NCI-H2107 treated with DMSO at 0.1 percent for 48 hours (cell line): ENCODE results near the gene RPS6KA5.
A peak's percentile ranks its signal among the peaks of the same experiment; 100 is the strongest.
"Not testable (repeated sequence)": the region's sequence is repeated elsewhere in the genome, so short reads cannot be mapped to it uniquely, and the experiment has no call there.

Experiments used
- DNase-seq: peaks from one replicate; lab custom pipeline; 2025; ENCODE audit not compliant: unreplicated experiment; lab: John Stamatoyannopoulos, UW

RPS6KA5 gene

GRCh38 chr14:91060351-91061055, at the start of gene RPS6KA5:
Gene RPS6KA5 (minus strand): TSS chr14:91060641. CDS start chr14:91060434, 207 bp downstream.
- DNase-seq = peak; percentile 100

- no peak for DNase-seq
Measured at GRCh38 chr14:91108941-91109611, 48.6 kb upstream of the RPS6KA5 start.

GRCh38 chr14:91103116-91103515, 42.7 kb upstream of the RPS6KA5 start:
- no peak for DNase-seq

GRCh38 chr14:91100102-91100501, 39.7 kb upstream of the RPS6KA5 start:
- DNase-seq = no peak

GRCh38 chr14:91098591-91098990, 38.1 kb upstream of the RPS6KA5 start:
- DNase-seq = no peak

GRCh38 chr14:91097657-91098056, 37.2 kb upstream of the RPS6KA5 start:
- not testable (repeated sequence) for DNase-seq

GRCh38 chr14:91095178-91095577, 34.7 kb upstream of the RPS6KA5 start:
- DNase-seq = no peak

- no peak for DNase-seq
Measured at GRCh38 chr14:91094772-91095171, 34.3 kb upstream of the RPS6KA5 start.

GRCh38 chr14:91093743-91094472, 33.5 kb upstream of the RPS6KA5 start:
- not testable (repeated sequence) for DNase-seq

GRCh38 chr14:91092073-91092472, 31.6 kb upstream of the RPS6KA5 start:
- DNase-seq = no peak

GRCh38 chr14:91090743-91091142, 30.3 kb upstream of the RPS6KA5 start:
- no peak for DNase-seq

- DNase-seq = peak; percentile 81
Measured at GRCh38 chr14:91089958-91090535, 29.6 kb upstream of the RPS6KA5 start.

- DNase-seq = no peak
Measured at GRCh38 chr14:91088585-91089235, 28.3 kb upstream of the RPS6KA5 start.

GRCh38 chr14:91087470-91087869, 27.0 kb upstream of the RPS6KA5 start:
- DNase-seq = not testable (repeated sequence)

GRCh38 chr14:91084516-91084915, 24.1 kb upstream of the RPS6KA5 start:
- no peak for DNase-seq

GRCh38 chr14:91082282-91082681, 21.8 kb upstream of the RPS6KA5 start:
- no peak for DNase-seq

GRCh38 chr14:91080071-91080470, 19.6 kb upstream of the RPS6KA5 start:
- DNase-seq = no peak

GRCh38 chr14:91078095-91078737, 17.8 kb upstream of the RPS6KA5 start:
- DNase-seq = no peak

GRCh38 chr14:91075553-91075952, 15.1 kb upstream of the RPS6KA5 start:
- DNase-seq = no peak

- DNase-seq = no peak
Measured at GRCh38 chr14:91070572-91070971, 10.1 kb upstream of the RPS6KA5 start.

GRCh38 chr14:91068642-91069041, 8.2 kb upstream of the RPS6KA5 start:
- no peak for DNase-seq
